OCI-LY1 (cell line): ENCODE measurements around the gene LRRTM3.

Source experiments
- H2AFZ ChIP-seq: fragments of 200-600 bp; sonication (generic), shearing (Covaris generic); 2 replicates; pipeline ENCODE4 v1.6.0; 2014; ENCODE audit warnings: antibody characterized with exemption, mild to moderate bottlenecking, low read length
- H3F3A ChIP-seq: fragments of 200-600 bp; sonication (generic), shearing (Covaris generic); 2 replicates; pipeline ENCODE4 v1.6.0; 2014; ENCODE audit warnings: mild to moderate bottlenecking, antibody characterized with exemption, low read length, moderate library complexity; ENCODE audit not compliant: insufficient read depth
- H3K27ac ChIP-seq: fragments of 200-600 bp; sonication (generic); 2 replicates; pipeline ENCODE4 v1.5.1; 2014; ENCODE audit warnings: low read length, mixed run types, mild to moderate bottlenecking, low read depth; ENCODE audit not compliant: poor library complexity, severe bottlenecking
- H3K27me3 ChIP-seq: fragments of 200-600 bp; sonication (generic); 2 replicates; pipeline ENCODE4 v1.6.0; 2014; ENCODE audit warnings: antibody characterized with exemption, mild to moderate bottlenecking, low read length, moderate library complexity; ENCODE audit not compliant: insufficient read depth
- H3K36me3 ChIP-seq: fragments of 200-600 bp; sonication (generic); 2 replicates; pipeline ENCODE4 v1.6.1; 2014; ENCODE audit warnings: mild to moderate bottlenecking, antibody characterized with exemption, low read length, moderate library complexity, mixed read lengths; ENCODE audit not compliant: insufficient read depth
- H3K4me1 ChIP-seq: fragments of 200-600 bp; sonication (generic); 2 replicates; pipeline ENCODE4 v1.5.1; 2014; ENCODE audit warnings: mild to moderate bottlenecking, low read length, moderate library complexity; ENCODE audit not compliant: insufficient read depth, severe bottlenecking
- H3K4me2 ChIP-seq: fragments of 200-600 bp; sonication (generic), shearing (Covaris generic); 2 replicates; pipeline ENCODE4 v1.6.1; 2014; ENCODE audit warnings: low read length
- H3K4me3 ChIP-seq: fragments of 200-600 bp; sonication (generic); 2 replicates; pipeline ENCODE4 v1.5.1; 2014; ENCODE audit warnings: low read length, low read depth, mild to moderate bottlenecking, mixed read lengths; ENCODE audit not compliant: poor library complexity, severe bottlenecking
- H3K79me2 ChIP-seq: fragments of 200-600 bp; shearing (Covaris generic); 2 replicates; pipeline ENCODE4 v1.6.1; 2016; ENCODE audit warnings: mixed run types, low read length, mixed read lengths; ENCODE audit not compliant: insufficient read depth
- H3K9ac ChIP-seq: fragments of 200-600 bp; sonication (generic), shearing (Covaris generic); 2 replicates; pipeline ENCODE4 v1.6.1; 2014; ENCODE audit warnings: mild to moderate bottlenecking, low read length, mixed read lengths
- H3K9me2 ChIP-seq: fragments of 200-600 bp; sonication (generic), shearing (Covaris generic); 2 replicates; pipeline ENCODE4 v1.6.1; 2014; ENCODE audit warnings: low read depth, mild to moderate bottlenecking, low read length, mixed read lengths
- H3K9me3 ChIP-seq: fragments of 200-600 bp; shearing (Covaris generic); 2 replicates; pipeline ENCODE4 v1.6.1; 2014; ENCODE audit warnings: low read length, mixed read lengths
- H4K20me1 ChIP-seq: fragments of 200-600 bp; sonication (generic), shearing (Covaris generic); 2 replicates; pipeline ENCODE4 v1.6.0; 2016; ENCODE audit warnings: mild to moderate bottlenecking, low read length; ENCODE audit not compliant: insufficient read depth
- CTCF ChIP-seq: fragments of 200-600 bp; sonication (generic), shearing (Covaris generic); IDR thresholded peaks from 2 replicates; pipeline ENCODE4 v1.5.1; 2017; ENCODE audit warnings: mild to moderate bottlenecking, antibody characterized with exemption, low read length, moderate library complexity, mixed read lengths
- EZH2 ChIP-seq: fragments of 200-600 bp; sonication (generic), shearing (Covaris generic); IDR thresholded peaks from 2 replicates; pipeline ENCODE4 v1.8.0; 2017; ENCODE audit warnings: borderline replicate concordance, mixed run types, mild to moderate bottlenecking, antibody characterized with exemption, low read length, moderate library complexity, mixed read lengths

Gene LRRTM3

GRCh38 chr10:66951896-66952295 lies 26.1 kb downstream of the LRRTM3 start:
- Histone ChIP-seq H2AFZ (no peak overlapping the region), H4K20me1 (no peaks in the 10 kb centered on the region), H3K4me3 (no peak overlapping the region), H3K4me2 (no peak overlapping the region), H3F3A (no peaks in the 10 kb centered on the region), H3K9me2 (no peaks in the 10 kb centered on the region), H3K36me3 (no peaks in the 10 kb centered on the region), H3K9ac (no peak overlapping the region), H3K79me2 (no peaks in the 10 kb centered on the region), H3K27ac (no peak overlapping the region), H3K4me1 (no peaks in the 10 kb centered on the region), H3K27me3 (no peaks in the 10 kb centered on the region), H3K9me3 (no peaks in the 10 kb centered on the region)
- TF ChIP-seq CTCF (no peak), EZH2 (no peak)

GRCh38 chr10:66958466-66958865 lies 32.6 kb downstream of the LRRTM3 start:
- no peak overlapping the region for H3K27ac ChIP-seq
- no peak overlapping the region for H3K4me3 ChIP-seq
- H2AFZ ChIP-seq: no peak overlapping the region
- no peaks in the 10 kb centered on the region for H3K9me3 ChIP-seq
- H3K36me3 ChIP-seq: no peaks in the 10 kb centered on the region
- H3K4me2 ChIP-seq: no peak overlapping the region
- H3K9me2 ChIP-seq: no peaks in the 10 kb centered on the region
- H3K4me1 ChIP-seq: no peaks in the 10 kb centered on the region
- no peaks in the 10 kb centered on the region for H4K20me1 ChIP-seq
- no peaks in the 10 kb centered on the region for H3K79me2 ChIP-seq
- no peak overlapping the region for H3K9ac ChIP-seq
- H3F3A ChIP-seq: no peaks in the 10 kb centered on the region
- no peak for TF ChIP-seq CTCF
- TF ChIP-seq EZH2: no peak
- H3K27me3 ChIP-seq: no peaks in the 10 kb centered on the region

GRCh38 chr10:66964946-66965345 lies 39.1 kb downstream of the LRRTM3 start:
- no peaks in the 10 kb centered on the region for H3K9me3 ChIP-seq
- H3K9ac ChIP-seq: no peak overlapping the region
- no peak for TF ChIP-seq EZH2
- H3K27me3 ChIP-seq: no peaks in the 10 kb centered on the region
- H3K4me2 ChIP-seq: no peak overlapping the region
- H2AFZ ChIP-seq: no peak overlapping the region
- no peaks in the 10 kb centered on the region for H3K4me1 ChIP-seq
- no peaks in the 10 kb centered on the region for H3K79me2 ChIP-seq
- no peak overlapping the region for H3K27ac ChIP-seq
- no peaks in the 10 kb centered on the region for H3K9me2 ChIP-seq
- no peaks in the 10 kb centered on the region for H3K36me3 ChIP-seq
- H4K20me1 ChIP-seq: no peaks in the 10 kb centered on the region
- no peak overlapping the region for H3K4me3 ChIP-seq
- no peaks in the 10 kb centered on the region for H3F3A ChIP-seq

- H3K4me1 ChIP-seq: no peaks in the 10 kb centered on the region
- no peak overlapping the region for H3K27ac ChIP-seq
- no peaks in the 10 kb centered on the region for H3K27me3 ChIP-seq
- H3K4me2 ChIP-seq: no peak overlapping the region
- no peak overlapping the region for H2AFZ ChIP-seq
- no peaks in the 10 kb centered on the region for H4K20me1 ChIP-seq
- H3K9me2 ChIP-seq: no peaks in the 10 kb centered on the region
- no peaks in the 10 kb centered on the region for H3K9me3 ChIP-seq
- TF ChIP-seq EZH2 (no peak), CTCF (no peak)
- no peak overlapping the region for H3K9ac ChIP-seq
- no peaks in the 10 kb centered on the region for H3F3A ChIP-seq
- no peak overlapping the region for H3K4me3 ChIP-seq
- no peaks in the 10 kb centered on the region for H3K36me3 ChIP-seq
- H3K79me2 ChIP-seq: no peaks in the 10 kb centered on the region
Observed at GRCh38 chr10:66980246-66980815, 54.5 kb downstream of the LRRTM3 start.
